Smooth muscle cell of the coronary artery (primary cell): ENCODE results near the gene MINAR2. TPM values are rescaled to one million over a fixed set of nuclear protein-coding genes. Genes with fewer than 3 reads are reported as not detected.

Experiments used
- total RNA-seq: library from RNA; depleted of rRNA; stranded (reverse); fragments of >200 nt; gene quantifications from 2 replicates; pipeline ENCODE4 v1.2.3, GENCODE V29; 2014; ENCODE audit warnings: low replicate concordance

Gene MINAR2
- total RNA-seq = not detected in 2 replicates

GRCh38 chr5:129747572-129748407, at the start of gene MINAR2:
TSS of gene MINAR2 (plus strand) at chr5:129748094. CDS start at chr5:129748191, 97 bp downstream.

Other genes starting within 250 kb of the MINAR2 start
- gene CHSY3, start 156.4 kb downstream of the MINAR2 start, total RNA-seq = 4.0 and 8.8 TPM in 2 replicates